ENCODE measurements around the gene UBE2I. TPM values are rescaled to one million over a fixed set of nuclear protein-coding genes. Genes with fewer than 3 reads are reported as not detected.

The UBE2I gene
- total RNA-seq, 2 donors from 2014 or later, result 58.8 to 59.5 TPM

- no peak for TF ChIP-seq CTCF (IDR thresholded peaks at IDR 0.05)
- DNase-seq (ENCODE audit: low spot score), result no peak
- Histone ChIP-seq H3K4me1 (no peaks in the 10 kb centered on the region), H3K36me3 (no peaks in the 10 kb centered on the region), H3K4me3 (no peak overlapping the region), H3K9me3 (no peaks in the 10 kb centered on the region), H3K27me3 (no peaks in the 10 kb centered on the region), H3K27ac (no peak overlapping the region)
Observed at GRCh38 chr16:1279945-1280589, 29.4 kb upstream of the UBE2I start.

GRCh38 chr16:1280783-1281182, 28.7 kb upstream of the UBE2I start:
- Histone ChIP-seq H3K36me3 (no peaks in the 10 kb centered on the region), H3K27me3 (no peaks in the 10 kb centered on the region), H3K9me3 (no peaks in the 10 kb centered on the region), H3K4me1 (no peaks in the 10 kb centered on the region), H3K4me3 (no peak overlapping the region), H3K27ac (no peak overlapping the region)
- no peak for TF ChIP-seq CTCF (IDR thresholded peaks at IDR 0.05)
- DNase-seq (ENCODE audit: low spot score), result no peak

- Histone ChIP-seq H3K4me3 (no peak overlapping the region), H3K27ac (no peak overlapping the region), H3K4me1 (no peaks in the 10 kb centered on the region), H3K27me3 (peaks cover 0 to 6% of the 10 kb centered on the region in 2 donors), H3K9me3 (no peaks in the 10 kb centered on the region), H3K36me3 (no peaks in the 10 kb centered on the region)
- no peak for TF ChIP-seq CTCF (IDR thresholded peaks at IDR 0.05)
- no peak for DNase-seq (ENCODE audit: low spot score)
Observed at GRCh38 chr16:1281517-1281916, 27.9 kb upstream of the UBE2I start.

- DNase-seq (ENCODE audit: low spot score), result no peak
- Histone ChIP-seq H3K9me3 (no peaks in the 10 kb centered on the region), H3K36me3 (no peaks in the 10 kb centered on the region), H3K27ac (no peak overlapping the region), H3K4me3 (no peak overlapping the region), H3K27me3 (peaks cover 0 to 6% of the 10 kb centered on the region in 2 donors), H3K4me1 (no peaks in the 10 kb centered on the region)
- TF ChIP-seq CTCF (IDR thresholded peaks at IDR 0.05), result no peak
Observed at GRCh38 chr16:1282324-1282973, 27.0 kb upstream of the UBE2I start.

GRCh38 chr16:1283296-1283695, 26.1 kb upstream of the UBE2I start:
- H3K9me3 ChIP-seq, result no peaks in the 10 kb centered on the region
- H3K27me3 ChIP-seq, result peaks cover 0 to 8% of the 10 kb centered on the region in 2 donors
- no peaks in the 10 kb centered on the region for H3K36me3 ChIP-seq
- H3K27ac ChIP-seq, result no peak overlapping the region
- TF ChIP-seq CTCF (IDR thresholded peaks at IDR 0.05), result no peak
- H3K4me3 ChIP-seq, result no peak overlapping the region
- H3K4me1 ChIP-seq, result peaks cover 0 to 8% of the 10 kb centered on the region in 2 donors
- DNase-seq (ENCODE audit: low spot score), result no peak
